Measurements from ENCODE around the gene HSD17B8.

DNA sequence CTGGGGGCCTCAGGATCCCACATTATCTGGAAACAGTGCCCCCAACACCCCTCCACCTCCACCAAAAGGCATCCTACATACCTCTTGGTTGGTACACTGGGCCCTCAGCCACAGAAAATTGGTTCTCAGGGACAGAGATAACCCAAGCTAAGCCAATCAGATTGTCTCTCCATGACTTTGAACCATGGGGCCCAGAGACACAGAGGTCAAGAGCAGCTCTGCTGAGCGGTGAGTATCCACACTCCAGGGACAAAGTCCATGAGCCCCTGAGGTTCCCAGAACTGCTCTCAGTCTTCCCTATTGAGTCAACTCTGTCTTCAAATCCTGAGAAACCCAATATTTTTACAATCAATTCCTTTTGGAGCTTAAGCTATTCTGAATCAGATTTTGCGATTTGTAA is 47.5 kb upstream of the HSD17B8 start:
- TF ChIP-seq, protein P1, sequence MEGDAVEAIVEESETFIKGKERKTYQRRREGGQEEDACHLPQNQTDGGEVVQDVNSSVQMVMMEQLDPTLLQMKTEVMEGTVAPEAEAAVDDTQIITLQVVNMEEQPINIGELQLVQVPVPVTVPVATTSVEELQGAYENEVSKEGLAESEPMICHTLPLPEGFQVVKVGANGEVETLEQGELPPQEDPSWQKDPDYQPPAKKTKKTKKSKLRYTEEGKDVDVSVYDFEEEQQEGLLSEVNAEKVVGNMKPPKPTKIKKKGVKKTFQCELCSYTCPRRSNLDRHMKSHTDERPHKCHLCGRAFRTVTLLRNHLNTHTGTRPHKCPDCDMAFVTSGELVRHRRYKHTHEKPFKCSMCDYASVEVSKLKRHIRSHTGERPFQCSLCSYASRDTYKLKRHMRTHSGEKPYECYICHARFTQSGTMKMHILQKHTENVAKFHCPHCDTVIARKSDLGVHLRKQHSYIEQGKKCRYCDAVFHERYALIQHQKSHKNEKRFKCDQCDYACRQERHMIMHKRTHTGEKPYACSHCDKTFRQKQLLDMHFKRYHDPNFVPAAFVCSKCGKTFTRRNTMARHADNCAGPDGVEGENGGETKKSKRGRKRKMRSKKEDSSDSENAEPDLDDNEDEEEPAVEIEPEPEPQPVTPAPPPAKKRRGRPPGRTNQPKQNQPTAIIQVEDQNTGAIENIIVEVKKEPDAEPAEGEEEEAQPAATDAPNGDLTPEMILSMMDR (IDR thresholded peaks at IDR 0.05; ENCODE audit: low read depth, low read length, poor library complexity, severe bottlenecking) = no peak
- TF ChIP-seq EZH2phosphoT487 (IDR thresholded peaks at IDR 0.05; ENCODE audit: borderline replicate concordance, low read length) = no peak

Data from DOHH2 (cell line).